Renal cortex interstitium (tissue), 11 donors: ENCODE results near the gene TP53BP1. TPM values are rescaled to one million over a fixed set of nuclear protein-coding genes. Genes with fewer than 3 reads are reported as not detected.
A peak's percentile ranks its signal among the peaks of the same experiment; 100 is the strongest.
"Not testable (repeated sequence)": the region's sequence is repeated elsewhere in the genome, so short reads cannot be mapped to it uniquely, and the experiment has no call there.

Experiments
- DNase-seq, 11 donors: peaks; one replicate each; pipeline ENCODE4 v3.0.0-alpha.2; 2013; ENCODE audit warnings: low read depth in 9 of 11, low spot score in 4 of 11; ENCODE audit errors: extremely low read depth in 1 of 11
- polyA plus RNA-seq, 3 donors: library from polyadenylated mRNA; unstranded; fragments of 120-200 nt; gene quantifications; one replicate each; pipeline ENCODE4 v1.2.1, GENCODE V29; 2013; ENCODE audit not compliant: insufficient read length in 3 of 3

Gene TP53BP1
- polyA plus RNA-seq, 3 donors: 78.3 to 99.5 (median 85.6) TPM

DNA sequence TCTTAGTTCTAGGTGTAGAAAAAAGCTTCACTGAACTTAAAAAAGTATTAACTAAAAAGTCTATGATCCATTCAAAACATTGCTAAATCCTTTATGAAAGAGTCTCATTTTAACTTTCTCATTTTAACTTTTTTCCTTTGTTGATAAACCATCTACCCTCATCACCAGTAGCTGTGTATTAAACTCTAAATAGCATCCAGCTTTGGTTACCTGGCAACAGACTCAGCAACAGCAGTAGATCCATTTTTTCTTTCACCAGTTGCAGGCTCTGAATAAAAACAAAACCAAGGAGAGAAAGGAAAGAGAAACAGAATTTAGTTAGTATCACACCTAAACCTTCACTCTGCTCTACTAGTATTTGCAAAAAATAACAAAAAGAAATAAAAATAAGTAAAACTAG lies 51.6 kb downstream of the TP53BP1 start:
- DNase-seq: no peak

- peak in 4 of 11 donors; percentile 0 to 7 (median 6) for DNase-seq
Measured at GRCh38 chr15:43440721-43441281, 52.2 kb downstream of the TP53BP1 start.

DNA sequence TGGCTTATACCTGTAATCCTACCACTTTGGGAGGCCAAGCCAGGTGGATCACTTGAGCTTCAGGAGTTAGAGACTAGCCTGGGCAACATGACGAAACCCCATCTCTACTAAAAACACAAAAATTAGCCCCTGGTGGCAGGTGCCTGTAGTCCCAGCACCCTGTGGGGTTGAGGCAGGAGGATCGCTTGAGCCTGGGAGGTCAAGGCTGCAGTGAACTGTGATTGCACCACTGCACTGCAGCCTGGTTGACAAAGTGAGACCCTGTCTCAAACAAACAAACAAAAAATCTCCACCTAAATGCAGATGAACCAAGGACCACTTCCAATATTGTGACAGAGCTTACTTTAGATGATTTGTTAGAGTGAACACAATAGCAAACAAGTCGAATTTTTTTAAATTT lies 53.7 kb downstream of the TP53BP1 start:
- no peak for DNase-seq

- DNase-seq: no peak
Measured at GRCh38 chr15:43436395-43436794, 56.6 kb downstream of the TP53BP1 start.

- DNase-seq: no peak
Measured at GRCh38 chr15:43434446-43434845, 58.5 kb downstream of the TP53BP1 start.

GRCh38 chr15:43433661-43434303 lies 59.2 kb downstream of the TP53BP1 start:
- DNase-seq: no peak

GRCh38 chr15:43433165-43433564 lies 59.8 kb downstream of the TP53BP1 start:
- DNase-seq: no peak

DNA sequence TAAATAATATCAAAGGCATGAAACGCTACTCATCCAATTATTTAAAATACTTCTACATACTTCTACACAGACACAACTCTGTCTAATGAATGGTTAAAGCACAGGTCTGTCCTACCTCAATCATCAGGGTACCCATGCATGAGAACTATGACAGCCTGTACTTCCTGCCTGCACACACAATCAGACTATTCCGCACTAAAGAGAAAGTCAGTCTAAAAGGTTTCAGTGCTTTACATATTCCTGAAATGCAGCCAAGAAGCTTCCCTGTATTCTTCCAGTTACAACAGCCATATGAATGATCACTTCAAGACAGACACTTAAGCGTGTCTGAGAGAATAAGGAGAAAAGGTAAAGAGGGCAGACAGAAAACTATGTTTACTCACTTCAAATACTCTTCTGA lies 63.3 kb downstream of the TP53BP1 start:
- no peak for DNase-seq

GRCh38 chr15:43423793-43424192 lies 69.2 kb downstream of the TP53BP1 start:
- no peak for DNase-seq

DNA sequence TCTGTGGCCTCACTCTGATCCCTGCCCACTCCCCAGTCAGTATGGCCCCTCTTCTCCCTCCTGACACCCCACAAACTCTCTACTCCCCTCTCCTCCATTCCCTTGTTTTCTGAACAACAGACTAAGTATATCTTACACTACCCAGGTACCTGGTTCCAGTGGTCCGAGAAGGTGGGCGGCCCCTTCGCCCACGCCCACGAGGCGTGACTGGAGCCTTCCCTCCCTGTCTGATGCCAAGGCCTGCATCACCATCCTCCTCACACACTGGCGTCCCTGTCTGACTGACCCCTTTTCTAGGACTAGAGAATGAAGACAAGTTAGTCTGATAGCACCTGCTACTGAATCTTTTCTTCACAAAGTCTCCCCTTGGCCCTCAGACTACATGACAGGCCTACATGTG lies 72.1 kb downstream of the TP53BP1 start:
- DNase-seq: no peak

DNA sequence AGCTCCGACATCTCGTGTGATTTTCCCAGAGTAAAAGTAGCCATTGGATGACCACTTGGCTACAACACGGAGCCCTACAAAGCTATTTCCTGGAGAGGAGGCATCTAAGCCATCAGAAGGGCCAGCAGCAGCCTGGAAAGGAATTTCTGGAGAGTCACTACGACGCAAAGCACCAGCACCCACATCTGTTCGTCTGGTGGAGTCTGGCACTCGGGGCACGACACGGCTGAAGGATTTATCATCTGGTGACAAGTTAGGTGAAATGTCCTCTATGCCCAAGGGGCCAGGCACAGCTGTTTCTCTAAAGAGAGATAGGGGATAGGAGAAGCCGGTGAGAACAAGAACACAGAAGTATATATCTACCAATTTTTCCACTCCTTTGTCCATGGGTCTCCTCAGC lies 72.5 kb downstream of the TP53BP1 start:
- DNase-seq: no peak

GRCh38 chr15:43414196-43414595 lies 78.8 kb downstream of the TP53BP1 start:
- DNase-seq: no peak

GRCh38 chr15:43412096-43412495 lies 80.9 kb downstream of the TP53BP1 start:
- no peak for DNase-seq

DNA sequence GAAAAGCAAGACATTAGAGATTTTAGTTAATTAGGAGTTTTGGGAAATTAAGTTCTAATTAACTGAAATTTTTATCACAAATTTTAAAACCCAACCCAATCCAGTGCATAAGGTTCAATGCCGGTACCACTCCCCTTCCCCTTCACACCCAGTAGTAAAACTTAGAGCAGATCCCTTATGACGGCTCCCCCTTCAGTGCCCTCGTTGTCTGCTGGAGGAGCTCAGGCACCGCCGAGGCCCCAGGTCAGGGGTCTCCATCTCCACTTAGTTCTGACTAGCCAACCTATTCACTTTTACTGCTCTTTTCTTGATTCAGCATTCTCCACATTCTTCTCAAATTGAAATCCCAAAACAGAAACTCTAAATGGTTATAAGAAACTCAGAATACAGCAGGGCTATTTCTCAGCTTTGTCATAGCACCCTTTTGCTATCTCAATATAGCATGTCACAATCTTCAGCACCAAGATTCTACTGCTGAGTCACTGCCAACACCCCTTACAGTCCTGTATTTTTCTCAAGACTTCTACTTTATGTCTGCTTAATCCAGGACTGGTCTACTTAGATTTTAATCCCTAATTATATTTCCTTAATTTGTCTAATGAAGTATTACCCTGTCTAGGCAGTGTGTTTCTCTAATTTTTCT lies 82.3 kb downstream of the TP53BP1 start:
- no peak for DNase-seq

DNA sequence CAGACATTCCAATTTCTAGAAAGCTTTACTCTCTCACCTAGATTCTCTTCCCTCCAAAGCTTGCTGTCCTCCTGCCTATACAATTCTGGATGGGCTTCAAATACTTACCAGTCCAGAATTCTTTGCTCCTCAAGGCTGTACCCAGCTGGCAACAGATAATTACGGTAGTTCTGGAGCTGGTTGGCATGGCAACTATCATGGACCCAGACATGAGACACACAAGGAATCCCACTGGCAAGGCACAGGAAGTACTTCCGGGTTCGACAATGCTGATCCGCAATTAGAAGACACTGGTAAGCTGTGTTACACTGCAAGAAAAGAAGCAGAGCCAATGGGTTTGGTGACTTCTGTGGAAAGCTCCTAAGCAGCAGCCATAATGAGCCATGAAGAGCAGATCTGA lies 84.2 kb downstream of the TP53BP1 start:
- no peak for DNase-seq

- no peak for DNase-seq
Measured at GRCh38 chr15:43406808-43407207, 86.1 kb downstream of the TP53BP1 start.

DNA sequence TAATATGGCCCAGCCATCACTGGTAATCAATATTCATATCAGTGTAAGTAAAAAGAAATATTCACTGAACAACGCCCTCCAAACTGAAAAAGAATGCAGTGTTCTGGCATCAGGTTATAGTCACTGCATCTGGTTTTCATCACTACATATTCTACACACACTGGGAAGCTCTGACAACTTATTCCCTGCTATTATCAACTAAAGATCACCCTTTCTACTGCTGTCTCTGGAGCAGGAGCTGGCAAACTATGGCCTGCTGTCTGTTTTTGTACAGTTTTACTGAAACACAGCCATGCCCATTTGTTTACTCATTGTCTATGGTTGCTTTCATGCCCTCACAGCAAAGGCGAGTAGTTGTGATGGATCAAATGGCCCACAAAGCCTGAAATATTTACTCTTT lies 86.8 kb downstream of the TP53BP1 start:
- no peak for DNase-seq

DNA sequence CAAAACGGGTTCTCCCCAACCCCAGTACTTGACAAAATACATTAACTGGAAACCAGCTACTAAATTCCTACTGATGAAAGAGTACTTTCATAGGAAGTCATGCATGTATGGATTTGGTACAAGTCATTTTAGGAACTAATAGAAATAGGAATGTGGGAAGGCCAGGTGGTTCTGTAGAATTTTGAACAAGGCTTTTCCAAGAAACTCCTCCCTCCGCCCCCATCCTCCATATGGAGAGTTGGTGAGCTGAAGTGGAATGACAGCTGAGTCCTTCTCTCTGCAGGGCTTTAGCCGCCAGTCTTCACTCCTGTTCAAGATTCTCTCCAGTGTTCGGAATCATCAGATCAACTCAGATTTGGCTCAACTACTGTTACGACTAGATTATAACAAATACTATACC lies 88.8 kb downstream of the TP53BP1 start:
- no peak for DNase-seq

DNA sequence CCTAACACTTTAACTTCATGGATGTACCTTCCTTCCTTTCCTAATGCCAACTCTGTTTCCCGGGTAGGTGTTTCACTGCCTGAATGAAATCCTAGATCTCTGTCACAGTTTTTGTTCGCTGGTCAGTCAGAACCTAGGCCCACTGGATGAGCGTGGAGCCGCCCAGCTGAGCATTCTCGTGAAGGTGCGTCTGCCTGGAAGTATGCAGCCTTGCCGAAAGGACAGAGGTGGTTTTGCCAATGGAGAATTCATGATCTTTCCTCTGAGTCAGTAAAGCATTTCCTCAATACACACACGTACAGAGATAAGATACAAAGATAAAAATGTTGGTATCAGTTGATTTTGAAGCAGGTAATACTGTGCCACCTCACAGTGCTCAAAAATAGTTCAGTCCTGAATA lies 89.3 kb downstream of the TP53BP1 start:
- no peak for DNase-seq

DNA sequence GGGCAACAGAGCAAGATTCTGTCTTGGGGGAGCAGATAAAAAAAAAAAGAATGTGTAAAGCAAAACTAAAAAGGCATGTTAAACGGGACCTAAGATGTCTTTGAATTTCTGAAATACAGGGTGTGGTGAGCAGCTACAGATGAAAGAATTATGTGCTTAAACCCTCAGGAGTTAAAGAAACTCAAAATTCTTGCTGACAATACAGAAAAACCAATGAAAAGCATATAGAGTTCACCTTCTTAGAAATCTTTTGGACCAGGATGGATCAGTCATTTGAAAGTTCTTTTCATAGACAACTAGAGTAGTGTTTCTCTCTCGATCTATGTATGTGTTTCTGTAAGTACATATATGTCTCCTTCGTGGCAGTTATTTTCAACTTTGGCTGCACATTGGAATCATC lies 90.7 kb downstream of the TP53BP1 start:
- DNase-seq: no peak

DNA sequence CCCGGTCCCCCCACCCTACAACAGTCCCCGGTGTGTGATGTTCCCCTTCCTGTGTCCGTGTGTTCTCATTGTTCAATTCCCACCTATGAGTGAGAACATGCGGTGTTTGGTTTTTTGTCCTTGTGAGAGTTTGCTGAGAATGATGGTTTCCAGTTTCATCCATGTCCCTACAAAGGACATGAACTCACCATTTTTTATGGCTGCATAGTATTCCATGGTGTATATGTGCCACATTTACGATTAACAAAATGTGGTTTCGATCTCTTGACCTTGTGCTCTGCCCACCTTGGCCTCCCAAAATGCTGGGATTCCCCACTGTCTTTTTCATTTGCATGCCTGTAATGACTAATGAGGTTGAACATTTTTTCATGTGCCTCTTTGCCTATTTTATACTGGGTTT lies 99.4 kb downstream of the TP53BP1 start:
- not testable (repeated sequence) for DNase-seq
